ENCODE data around the gene AIPL1.
A peak's percentile ranks its signal among the peaks of the same experiment; 100 is the strongest.

The AIPL1 gene

GRCh38 chr17:6446516-6447100 is 11.7 kb upstream of the AIPL1 start:
- no peak overlapping the region for H3K27ac ChIP-seq
- TF ChIP-seq CTCF (conservative IDR thresholded peaks at IDR 0.05): no peak

- H3K27ac ChIP-seq: peak overlapping the region; percentile 70; the same call in 1 of the 2 replicates
- no peak for TF ChIP-seq CTCF (conservative IDR thresholded peaks at IDR 0.05)
Measured at GRCh38 chr17:6444571-6445335, 9.8 kb upstream of the AIPL1 start.

GRCh38 chr17:6443692-6444570 is 9.0 kb upstream of the AIPL1 start, which contains the start of gene PIMREG:
Gene PIMREG (plus strand): TSS chr17:6444455. CDS start chr17:6445111, 656 bp downstream.
- no peak for TF ChIP-seq CTCF (conservative IDR thresholded peaks at IDR 0.05)
- peak within 1 kb of the TSS; percentile 70 for H3K27ac ChIP-seq

GRCh38 chr17:6442775-6443174 is 7.9 kb upstream of the AIPL1 start:
- peak overlapping the region; percentile 70 for H3K27ac ChIP-seq
- TF ChIP-seq CTCF (conservative IDR thresholded peaks at IDR 0.05): no peak

- TF ChIP-seq CTCF (conservative IDR thresholded peaks at IDR 0.05): no peak
- no peak overlapping the region for H3K27ac ChIP-seq
Measured at GRCh38 chr17:6439951-6440350, 5.0 kb upstream of the AIPL1 start.

- TF ChIP-seq CTCF (conservative IDR thresholded peaks at IDR 0.05): no peak
- H3K27ac ChIP-seq: no peak overlapping the region
Measured at GRCh38 chr17:6437956-6438355, 3.0 kb upstream of the AIPL1 start.

GRCh38 chr17:6437466-6437865 is 2.5 kb upstream of the AIPL1 start:
- no peak for TF ChIP-seq CTCF (conservative IDR thresholded peaks at IDR 0.05)
- H3K27ac ChIP-seq: no peak overlapping the region
